CD4-positive, alpha-beta T cell treated with Interleukin-6 at 100 ng/mL for 8 hours (primary cell): Measurements from ENCODE around the gene LSM7.
"Not testable (repeated sequence)": the region's sequence is repeated elsewhere in the genome, so short reads cannot be mapped to it uniquely, and the experiment has no call there.

ENCODE experiments used
- DNase-seq: peaks from one replicate; pipeline ENCODE4 v3.0.0-alpha.2; 2020; ENCODE audit warnings: mixed read lengths, low spot score

The LSM7 gene

GRCh38 chr19:2300533-2300932, 27.9 kb downstream of the LSM7 start:
- no peak for DNase-seq

DNA sequence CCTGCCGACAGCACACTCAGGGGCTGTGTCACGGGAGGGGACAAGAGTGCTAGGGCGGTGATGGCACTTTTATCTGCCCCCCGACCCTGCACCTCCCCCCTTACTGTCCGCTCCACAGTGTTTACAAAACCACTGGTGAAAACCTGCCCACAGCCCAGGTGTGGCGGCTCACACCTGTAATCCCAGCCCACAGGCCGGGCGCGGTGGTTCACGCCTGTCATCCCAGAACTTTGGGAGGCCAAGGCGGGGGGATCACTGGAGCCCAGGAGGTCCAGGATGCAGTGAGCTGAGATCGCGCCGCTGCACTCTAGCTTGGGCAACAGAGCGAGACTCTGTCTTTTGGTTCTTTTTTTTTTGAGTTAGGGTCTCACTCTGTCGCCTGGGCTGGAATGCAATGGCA, 32.2 kb downstream of the LSM7 start:
- DNase-seq: no peak

DNA sequence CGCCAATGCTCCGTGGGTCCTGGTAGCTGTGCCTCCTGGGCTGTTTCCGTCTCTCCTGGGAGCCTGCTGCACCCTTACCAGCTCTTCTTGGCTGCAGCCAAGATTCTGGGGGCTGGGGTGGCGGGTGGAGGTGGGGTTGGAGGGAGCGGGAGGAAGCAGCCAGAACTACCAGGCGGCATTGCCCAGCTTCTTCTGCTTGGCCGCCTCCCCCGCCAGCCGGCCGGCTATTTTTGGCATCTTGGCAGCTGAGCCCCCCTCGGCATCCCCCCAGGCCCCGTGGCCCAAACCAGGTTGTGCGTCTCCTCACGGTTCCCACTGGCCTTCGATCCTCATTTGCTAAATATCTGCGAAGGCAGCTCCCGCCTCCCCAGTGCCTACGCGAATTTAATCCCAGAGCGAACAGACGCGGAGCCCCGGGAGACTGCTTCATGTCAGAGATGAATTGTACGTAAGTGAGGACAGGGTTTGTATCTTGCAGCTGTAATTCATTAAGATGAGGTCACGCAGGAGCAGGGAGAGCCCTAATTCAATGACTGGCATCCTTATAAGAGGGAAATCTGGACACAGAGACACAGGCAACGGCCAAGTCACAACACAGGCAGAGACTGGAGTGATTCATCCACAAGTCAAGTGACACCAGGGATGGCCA, 33.6 kb downstream of the LSM7 start:
- DNase-seq: no peak

- no peak for DNase-seq
These were observed 37.1 kb downstream of the LSM7 start for GRCh38 chr19:2291185-2291751.

DNA sequence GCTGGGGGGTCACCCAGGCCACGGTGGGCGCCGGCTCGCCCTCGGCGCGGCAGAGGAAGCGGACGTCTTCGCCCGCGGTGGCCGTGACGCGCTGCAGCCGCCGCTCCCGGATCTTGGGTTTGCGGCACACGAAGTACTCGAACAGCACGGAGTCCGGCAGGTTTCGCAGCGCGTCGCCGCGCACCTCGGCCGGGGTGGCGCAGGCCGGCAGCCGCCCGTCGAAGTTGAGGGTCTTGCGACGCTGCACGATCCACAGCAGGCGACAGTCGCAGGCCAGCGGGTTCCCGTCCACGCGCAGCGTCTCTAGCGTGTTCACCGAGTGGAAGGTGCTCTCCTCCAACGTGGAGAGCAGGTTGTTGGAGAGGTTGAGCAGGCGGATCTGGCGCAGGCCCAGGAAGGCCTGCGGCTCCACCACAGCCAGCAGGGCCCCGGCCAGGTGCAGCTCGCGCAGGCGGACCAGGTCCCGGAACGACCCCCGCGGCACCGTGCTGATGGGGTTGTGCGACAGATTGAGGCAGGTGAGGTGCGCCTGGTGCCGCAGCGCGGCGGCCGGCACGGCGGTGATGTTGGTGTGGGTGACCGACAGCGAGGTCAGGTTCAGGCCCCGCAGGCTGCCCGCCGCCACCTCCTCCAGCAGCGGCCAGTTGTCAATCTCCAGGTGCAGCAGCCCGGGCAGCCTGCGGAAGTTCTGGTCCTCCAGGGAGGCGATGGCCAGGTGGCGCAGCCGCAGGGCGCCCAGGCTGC, 37.8 kb downstream of the LSM7 start:
- DNase-seq: no peak

DNA sequence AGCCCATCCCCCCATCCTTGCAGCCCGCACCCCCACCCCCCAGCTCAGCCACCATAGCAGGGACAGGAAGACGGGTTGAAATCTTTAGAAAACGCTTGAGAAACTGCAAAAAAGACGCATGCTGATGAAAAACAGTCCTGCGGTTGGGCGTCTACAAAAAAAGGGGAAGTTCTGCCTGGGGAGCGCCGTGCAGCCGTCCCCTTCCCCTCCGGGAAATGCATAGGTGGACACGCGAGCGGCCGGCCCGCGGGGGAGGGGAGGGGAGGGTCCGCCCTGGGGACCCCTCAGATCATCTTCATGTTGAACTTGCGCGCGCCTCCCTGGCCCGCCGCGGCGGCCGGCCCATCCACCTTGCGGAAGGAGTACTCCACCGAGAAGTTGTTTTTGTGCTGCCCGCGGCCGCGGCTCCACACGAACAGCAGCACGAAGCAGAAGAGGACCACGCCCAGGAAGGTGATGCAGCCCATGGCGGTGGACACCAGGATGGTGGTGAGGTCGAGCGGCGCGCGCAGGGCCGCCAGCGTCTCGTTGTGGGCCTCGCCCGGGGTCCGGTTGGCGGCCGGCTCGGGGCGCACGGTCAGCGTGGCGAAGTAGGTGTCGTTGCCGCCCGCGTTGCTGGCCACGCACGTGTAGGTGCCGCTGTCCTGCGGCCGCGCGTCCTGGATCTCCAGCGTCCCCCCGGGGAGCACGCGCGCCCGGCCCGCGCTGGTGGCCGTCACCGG, 38.5 kb downstream of the LSM7 start:
- peak; percentile 68 for DNase-seq

GRCh38 chr19:2288818-2289713, 39.3 kb downstream of the LSM7 start:
- DNase-seq: no peak

- DNase-seq: no peak
These were observed 40.0 kb downstream of the LSM7 start for GRCh38 chr19:2288338-2288817.

- DNase-seq: no peak
These were observed 40.6 kb downstream of the LSM7 start for GRCh38 chr19:2287585-2288337.

- DNase-seq: no peak
These were observed 41.8 kb downstream of the LSM7 start for GRCh38 chr19:2286402-2287140.

- DNase-seq: no peak
These were observed 44.4 kb downstream of the LSM7 start for GRCh38 chr19:2283835-2284507.

- no peak for DNase-seq
These were observed 45.5 kb downstream of the LSM7 start for GRCh38 chr19:2282862-2283237.

- peak; percentile 30 for DNase-seq
These were observed 46.1 kb downstream of the LSM7 start, which contains the start of gene PEAK3 for GRCh38 chr19:2282062-2282861. TSS of gene PEAK3 (minus strand) at chr19:2282175. CDS start at chr19:2280931, 1,244 bp downstream.

DNA sequence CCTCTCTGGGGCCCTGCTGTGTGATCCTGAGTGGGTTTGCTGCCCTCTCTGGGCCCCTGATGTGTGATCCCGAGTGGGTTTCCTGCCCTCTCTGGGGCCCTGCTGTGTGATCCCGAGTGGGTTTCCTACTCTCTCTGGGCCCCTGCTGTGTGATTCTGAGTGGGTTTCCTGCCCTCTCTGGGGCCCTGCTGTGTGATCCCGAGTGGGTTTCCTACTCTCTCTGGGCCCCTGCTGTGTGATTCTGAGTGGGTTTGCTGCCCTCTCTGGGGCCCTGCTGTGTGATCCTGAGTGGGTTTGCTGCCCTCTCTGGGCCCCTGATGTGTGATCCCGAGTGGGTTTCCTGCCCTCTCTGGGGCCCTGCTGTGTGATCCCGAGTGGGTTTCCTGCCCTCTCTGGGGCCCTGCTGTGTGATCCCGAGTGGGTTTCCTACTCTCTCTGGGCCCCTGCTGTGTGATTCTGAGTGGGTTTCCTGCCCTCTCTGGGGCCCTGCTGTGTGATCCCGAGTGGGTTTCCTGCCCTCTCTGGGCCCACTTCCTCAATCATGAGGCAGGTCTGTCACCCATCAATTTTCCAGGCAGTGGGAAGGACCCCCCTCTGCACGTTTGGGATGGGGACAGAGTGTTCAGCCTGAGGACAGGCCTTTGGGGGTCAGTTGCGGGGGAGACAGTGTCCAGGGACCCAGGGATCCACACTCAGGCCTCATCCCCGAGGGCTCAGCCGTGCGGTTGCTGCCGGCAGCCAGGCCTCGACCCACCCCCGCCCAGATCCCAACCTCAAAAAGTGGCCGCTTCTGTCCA, 46.9 kb downstream of the LSM7 start:
- DNase-seq: not testable (repeated sequence)

DNA sequence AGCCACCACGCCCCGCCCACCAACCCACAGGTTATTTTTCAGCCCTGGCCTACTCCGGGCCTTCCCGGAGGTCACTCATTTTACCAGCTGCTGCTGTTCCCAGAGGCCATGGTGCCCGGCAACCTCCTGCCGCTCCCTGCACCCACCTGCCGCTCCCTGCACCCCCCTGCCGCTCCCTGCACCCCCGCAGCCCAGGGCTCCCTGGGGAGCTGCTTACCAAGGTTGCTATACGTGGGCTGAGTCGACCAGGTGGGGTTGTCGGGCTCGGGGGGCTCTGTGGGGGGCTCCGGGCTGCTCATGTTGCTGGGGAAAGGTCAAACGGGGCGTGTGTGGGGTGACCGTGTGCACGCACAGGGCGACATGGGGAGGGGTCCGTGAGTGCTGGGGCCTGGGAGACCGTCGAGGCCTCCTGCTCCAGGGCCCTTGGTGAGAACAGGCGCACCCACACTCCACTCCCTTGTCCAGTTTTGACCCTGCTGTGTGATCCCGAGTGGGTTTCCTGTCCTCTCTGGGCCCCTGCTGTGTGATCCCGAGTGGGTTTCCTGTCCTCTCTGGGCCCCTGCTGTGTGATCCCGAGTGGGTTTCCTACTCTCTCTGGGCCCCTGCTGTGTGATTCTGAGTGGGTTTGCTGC, 47.6 kb downstream of the LSM7 start:
- DNase-seq: no peak

- DNase-seq: no peak
These were observed 49.8 kb downstream of the LSM7 start for GRCh38 chr19:2278459-2279158.

DNA sequence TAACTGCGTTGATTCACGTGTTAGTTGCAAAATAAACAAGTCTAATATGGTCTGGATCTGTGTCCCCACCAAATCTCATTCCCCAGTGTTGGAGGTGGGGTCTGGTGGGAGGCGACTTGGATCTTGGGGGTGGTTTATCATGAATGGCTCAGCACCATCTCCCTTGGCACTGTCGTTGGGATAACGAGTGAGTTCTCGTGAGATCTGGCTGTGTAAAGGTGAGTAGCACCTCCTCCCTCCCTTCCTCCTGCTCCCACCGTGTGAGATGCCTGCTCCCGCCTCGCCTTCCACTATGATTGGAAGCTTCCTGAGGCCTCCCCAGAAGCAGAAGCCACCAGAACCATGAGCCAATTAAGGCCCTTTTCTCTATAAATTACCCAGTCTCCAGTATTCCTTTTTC, 51.2 kb downstream of the LSM7 start:
- no peak for DNase-seq
